Measurements from ENCODE around the gene SLC27A1. TPM values are rescaled to one million over a fixed set of nuclear protein-coding genes. Genes with fewer than 3 reads are reported as not detected.
"Not testable (repeated sequence)": the region's sequence is repeated elsewhere in the genome, so short reads cannot be mapped to it uniquely, and the experiment has no call there.

The SLC27A1 gene
- total and polyA plus RNA-seq, 4 donors, result 15.6 to 47.5 (median 28.1) TPM

GRCh38 chr19:17495639-17496296 lies 25.4 kb downstream of the SLC27A1 start:
- WGBS (ENCODE audit: insufficient coverage), result 52% methylated on average over 8 of the region's 9 CpGs

GRCh38 chr19:17496337-17496997 lies 26.1 kb downstream of the SLC27A1 start:
- H3K27ac ChIP-seq (ENCODE audit: low read depth, low read length), result no peak overlapping the region
- H3K4me1 ChIP-seq (ENCODE audit: control insufficient read depth, insufficient read depth, low read length), result peaks cover 28% of the 10 kb centered on the region
- H3K9me3 ChIP-seq (ENCODE audit: control insufficient read depth, insufficient read depth, low read length), result no peaks in the 10 kb centered on the region
- no peaks in the 10 kb centered on the region for H3K27me3 ChIP-seq (ENCODE audit: control insufficient read depth, insufficient read depth, low read length)
- peaks cover 41% of the 10 kb centered on the region for H3K36me3 ChIP-seq (ENCODE audit: control insufficient read depth, insufficient read depth, low read length)
- peak in 2 of 6 donors; percentile 32 to 54 for DNase-seq (ENCODE audit: low read depth in 4 of 6, low spot score in 6 of 6)
- H3K4me3 ChIP-seq (ENCODE audit: low read depth, low read length), result no peak overlapping the region
- 39% methylated on average over 13 of the region's 14 CpGs for WGBS (ENCODE audit: insufficient coverage)

More at GRCh38 chr19:17495639-17496296, 25.4 kb downstream of the SLC27A1 start:
- Histone ChIP-seq H3K27ac (ENCODE audit: low read depth, low read length) (no peak overlapping the region), H3K4me1 (ENCODE audit: control insufficient read depth, insufficient read depth, low read length) (peaks cover 28% of the 10 kb centered on the region), H3K27me3 (ENCODE audit: control insufficient read depth, insufficient read depth, low read length) (no peaks in the 10 kb centered on the region), H3K36me3 (ENCODE audit: control insufficient read depth, insufficient read depth, low read length) (peaks cover 38% of the 10 kb centered on the region), H3K9me3 (ENCODE audit: control insufficient read depth, insufficient read depth, low read length) (no peaks in the 10 kb centered on the region), H3K4me3 (ENCODE audit: low read depth, low read length) (no peak overlapping the region)
- DNase-seq (ENCODE audit: low read depth in 4 of 6, low spot score in 6 of 6), result no peak

GRCh38 chr19:17497149-17497798 lies 26.9 kb downstream of the SLC27A1 start:
- no peaks in the 10 kb centered on the region for H3K9me3 ChIP-seq (ENCODE audit: control insufficient read depth, insufficient read depth, low read length)
- 41% methylated on average over 39 of the region's 41 CpGs for WGBS (ENCODE audit: insufficient coverage)
- DNase-seq (ENCODE audit: low read depth in 4 of 6, low spot score in 6 of 6), result no peak
- peaks cover 26% of the 10 kb centered on the region for H3K4me1 ChIP-seq (ENCODE audit: control insufficient read depth, insufficient read depth, low read length)
- H3K27ac ChIP-seq (ENCODE audit: low read depth, low read length), result no peak overlapping the region
- no peak overlapping the region for H3K4me3 ChIP-seq (ENCODE audit: low read depth, low read length)
- peaks cover 39% of the 10 kb centered on the region for H3K36me3 ChIP-seq (ENCODE audit: control insufficient read depth, insufficient read depth, low read length)
- no peaks in the 10 kb centered on the region for H3K27me3 ChIP-seq (ENCODE audit: control insufficient read depth, insufficient read depth, low read length)

- Histone ChIP-seq H3K4me1 (ENCODE audit: control insufficient read depth, insufficient read depth, low read length) (peaks cover 26% of the 10 kb centered on the region), H3K36me3 (ENCODE audit: control insufficient read depth, insufficient read depth, low read length) (peaks cover 39% of the 10 kb centered on the region)
- H3K27ac ChIP-seq (ENCODE audit: low read depth, low read length); H3K4me3 ChIP-seq (ENCODE audit: low read depth, low read length); H3K9me3 ChIP-seq (ENCODE audit: control insufficient read depth, insufficient read depth, low read length); H3K27me3 ChIP-seq (ENCODE audit: control insufficient read depth, insufficient read depth, low read length); DNase-seq (ENCODE audit: low read depth in 4 of 6, low spot score in 6 of 6): not testable (repeated sequence)
- WGBS (ENCODE audit: insufficient coverage), result 54% methylated on average over 6 of the region's 12 CpGs
Measured at GRCh38 chr19:17499025-17499424, 28.7 kb downstream of the SLC27A1 start.

- no peak for DNase-seq (ENCODE audit: low read depth in 4 of 6, low spot score in 6 of 6)
- Histone ChIP-seq H3K9me3 (ENCODE audit: control insufficient read depth, insufficient read depth, low read length) (no peaks in the 10 kb centered on the region), H3K36me3 (ENCODE audit: control insufficient read depth, insufficient read depth, low read length) (peaks cover 47% of the 10 kb centered on the region), H3K27ac (ENCODE audit: low read depth, low read length) (no peak overlapping the region), H3K4me1 (ENCODE audit: control insufficient read depth, insufficient read depth, low read length) (peaks cover 26% of the 10 kb centered on the region), H3K27me3 (ENCODE audit: control insufficient read depth, insufficient read depth, low read length) (no peaks in the 10 kb centered on the region), H3K4me3 (ENCODE audit: low read depth, low read length) (no peak overlapping the region)
- 80% methylated on average over 21 of the region's 21 CpGs for whole genome bisulfite sequencing (ENCODE audit: insufficient coverage)
Measured at GRCh38 chr19:17499648-17500446, 29.5 kb downstream of the SLC27A1 start.

GRCh38 chr19:17500447-17501198 lies 30.3 kb downstream of the SLC27A1 start:
- peaks cover 26% of the 10 kb centered on the region for H3K4me1 ChIP-seq (ENCODE audit: control insufficient read depth, insufficient read depth, low read length)
- H3K27me3 ChIP-seq (ENCODE audit: control insufficient read depth, insufficient read depth, low read length), result no peaks in the 10 kb centered on the region
- H3K9me3 ChIP-seq (ENCODE audit: control insufficient read depth, insufficient read depth, low read length), result no peaks in the 10 kb centered on the region
- H3K27ac ChIP-seq (ENCODE audit: low read depth, low read length), result no peak overlapping the region
- no peak for DNase-seq (ENCODE audit: low read depth in 4 of 6, low spot score in 6 of 6)
- 95% methylated on average over 25 of the region's 27 CpGs for WGBS (ENCODE audit: insufficient coverage)
- H3K36me3 ChIP-seq (ENCODE audit: control insufficient read depth, insufficient read depth, low read length), result peaks cover 55% of the 10 kb centered on the region
- no peak overlapping the region for H3K4me3 ChIP-seq (ENCODE audit: low read depth, low read length)

GRCh38 chr19:17503240-17503639 lies 32.9 kb downstream of the SLC27A1 start:
- H3K4me1 ChIP-seq (ENCODE audit: control insufficient read depth, insufficient read depth, low read length), result peaks cover 12% of the 10 kb centered on the region
- WGBS (ENCODE audit: insufficient coverage), result 98% methylated on average over 6 of the region's 6 CpGs
- no peak for DNase-seq (ENCODE audit: low read depth in 4 of 6, low spot score in 6 of 6)
- no peak overlapping the region for H3K4me3 ChIP-seq (ENCODE audit: low read depth, low read length)
- no peaks in the 10 kb centered on the region for H3K27me3 ChIP-seq (ENCODE audit: control insufficient read depth, insufficient read depth, low read length)
- H3K27ac ChIP-seq (ENCODE audit: low read depth, low read length), result no peak overlapping the region
- peaks cover 52% of the 10 kb centered on the region for H3K36me3 ChIP-seq (ENCODE audit: control insufficient read depth, insufficient read depth, low read length)
- H3K9me3 ChIP-seq (ENCODE audit: control insufficient read depth, insufficient read depth, low read length), result no peaks in the 10 kb centered on the region

- Histone ChIP-seq H3K27ac (ENCODE audit: low read depth, low read length) (no peak overlapping the region), H3K4me3 (ENCODE audit: low read depth, low read length) (no peak overlapping the region), H3K4me1 (ENCODE audit: control insufficient read depth, insufficient read depth, low read length) (peaks cover 9% of the 10 kb centered on the region), H3K9me3 (ENCODE audit: control insufficient read depth, insufficient read depth, low read length) (no peaks in the 10 kb centered on the region), H3K27me3 (ENCODE audit: control insufficient read depth, insufficient read depth, low read length) (no peaks in the 10 kb centered on the region), H3K36me3 (ENCODE audit: control insufficient read depth, insufficient read depth, low read length) (peaks cover 53% of the 10 kb centered on the region)
- DNase-seq (ENCODE audit: low read depth in 4 of 6, low spot score in 6 of 6), result no peak
- 89% methylated on average over 1 of the region's 2 CpGs for WGBS (ENCODE audit: insufficient coverage)
Measured at GRCh38 chr19:17504030-17504429, 33.7 kb downstream of the SLC27A1 start.

GRCh38 chr19:17504456-17504855 lies 34.1 kb downstream of the SLC27A1 start:
- 93% methylated on average over 13 of the region's 13 CpGs for WGBS (ENCODE audit: insufficient coverage)
- no peaks in the 10 kb centered on the region for H3K27me3 ChIP-seq (ENCODE audit: control insufficient read depth, insufficient read depth, low read length)
- H3K4me3 ChIP-seq (ENCODE audit: low read depth, low read length), result no peak overlapping the region
- no peak for DNase-seq (ENCODE audit: low read depth in 4 of 6, low spot score in 6 of 6)
- peaks cover 53% of the 10 kb centered on the region for H3K36me3 ChIP-seq (ENCODE audit: control insufficient read depth, insufficient read depth, low read length)
- no peak overlapping the region for H3K27ac ChIP-seq (ENCODE audit: low read depth, low read length)
- H3K9me3 ChIP-seq (ENCODE audit: control insufficient read depth, insufficient read depth, low read length), result no peaks in the 10 kb centered on the region
- peaks cover 9% of the 10 kb centered on the region for H3K4me1 ChIP-seq (ENCODE audit: control insufficient read depth, insufficient read depth, low read length)

All from spinal cord (tissue), 10 donors.